Activated naive CD4-positive, alpha-beta T cell (primary cell): ENCODE data around the gene FBXO36.
"Not testable (repeated sequence)": the region's sequence is repeated elsewhere in the genome, so short reads cannot be mapped to it uniquely, and the experiment has no call there.

Source experiments
- DNase-seq, 4 experiments: peaks; one replicate each; lab custom pipeline; 2025; lab: John Stamatoyannopoulos, UW

Gene FBXO36

GRCh38 chr2:229922449-229923386 lies at the start of gene FBXO36:
TSS of gene FBXO36 (plus strand) at chr2:229922503. CDS start at chr2:229922514, 11 bp downstream.
- DNase-seq, result peak; percentile 31 to 89 (median 83)

GRCh38 chr2:229873123-229873581 lies 49.2 kb upstream of the FBXO36 start:
- DNase-seq, result no peak

GRCh38 chr2:229874647-229875046 lies 47.7 kb upstream of the FBXO36 start:
- no peak for DNase-seq

- no peak for DNase-seq
Measured at GRCh38 chr2:229875549-229875948, 46.8 kb upstream of the FBXO36 start.

GRCh38 chr2:229879191-229879950 lies 42.9 kb upstream of the FBXO36 start:
- no peak for DNase-seq

- no peak for DNase-seq
Measured at GRCh38 chr2:229880892-229881586, 41.3 kb upstream of the FBXO36 start.

- no peak for DNase-seq
Measured at GRCh38 chr2:229882583-229882982, 39.7 kb upstream of the FBXO36 start.

- no peak for DNase-seq
Measured at GRCh38 chr2:229884775-229885699, 37.3 kb upstream of the FBXO36 start.

- DNase-seq, result no peak
Measured at GRCh38 chr2:229887441-229887840, 34.9 kb upstream of the FBXO36 start.

- DNase-seq, result no peak
Measured at GRCh38 chr2:229888031-229888430, 34.3 kb upstream of the FBXO36 start.

- DNase-seq, result no peak
Measured at GRCh38 chr2:229889023-229889422, 33.3 kb upstream of the FBXO36 start.

- DNase-seq, result no peak
Measured at GRCh38 chr2:229896857-229897256, 25.4 kb upstream of the FBXO36 start.

GRCh38 chr2:229899604-229900003 lies 22.7 kb upstream of the FBXO36 start:
- no peak for DNase-seq

- DNase-seq, result no peak
Measured at GRCh38 chr2:229900012-229900411, 22.3 kb upstream of the FBXO36 start.

GRCh38 chr2:229900514-229900913 lies 21.8 kb upstream of the FBXO36 start:
- not testable (repeated sequence) for DNase-seq

GRCh38 chr2:229901819-229902218 lies 20.5 kb upstream of the FBXO36 start:
- DNase-seq, result no peak

GRCh38 chr2:229903037-229903436 lies 19.3 kb upstream of the FBXO36 start:
- no peak for DNase-seq

GRCh38 chr2:229905601-229906000 lies 16.7 kb upstream of the FBXO36 start:
- DNase-seq, result no peak

- no peak for DNase-seq
Measured at GRCh38 chr2:229909090-229909489, 13.2 kb upstream of the FBXO36 start.

- DNase-seq, result no peak
Measured at GRCh38 chr2:229910147-229910831, 12.0 kb upstream of the FBXO36 start.
